WERI-Rb-1 (cell line): Measurements from ENCODE around the gene NME3.

Source experiments
- DNase-seq: peaks from one replicate; pipeline ENCODE4 v3.0.0-alpha.2; 2020
- H3K27ac ChIP-seq: fragments of 250-450 bp; sonication (Bioruptor Pico); 2 replicates; pipeline ENCODE4 v1.5.1; 2020; ENCODE audit warnings: mild to moderate bottlenecking, moderate library complexity
- H3K27me3 ChIP-seq: fragments of 250-450 bp; sonication (Bioruptor Pico); 2 replicates; pipeline ENCODE4 v1.5.1; 2021; ENCODE audit warnings: mild to moderate bottlenecking, low read depth, moderate library complexity; ENCODE audit not compliant: insufficient read depth, severe bottlenecking
- H3K36me3 ChIP-seq: fragments of 250-450 bp; sonication (Bioruptor Pico); 2 replicates; pipeline ENCODE4 v1.5.1; 2020; ENCODE audit warnings: mild to moderate bottlenecking, moderate library complexity
- H3K4me3 ChIP-seq: 2 replicates; pipeline ENCODE4 v1.5.1; 2011; ENCODE audit warnings: low read depth, mild to moderate bottlenecking, control low read depth, low read length
- H3K9me3 ChIP-seq: fragments of 250-450 bp; sonication (Bioruptor Pico); 2 replicates; pipeline ENCODE4 v1.5.1; 2021; ENCODE audit warnings: mild to moderate bottlenecking, moderate library complexity; ENCODE audit not compliant: severe bottlenecking
- CTCF ChIP-seq: IDR thresholded peaks from 2 replicates; pipeline ENCODE4 v1.5.1; 2011; ENCODE audit warnings: low read depth, mild to moderate bottlenecking, control low read depth, inconsistent platforms, low read length

Gene NME3

GRCh38 chr16:1766231-1766630 is 5.1 kb downstream of the NME3 start:
- TF ChIP-seq CTCF, result no peak
- no peaks in the 10 kb centered on the region for H3K27me3 ChIP-seq
- no peak overlapping the region for H3K4me3 ChIP-seq
- H3K27ac ChIP-seq, result no peak overlapping the region
- H3K9me3 ChIP-seq, result no peaks in the 10 kb centered on the region
- H3K36me3 ChIP-seq, result peaks cover 73% of the 10 kb centered on the region
- no peak for DNase-seq

- Histone ChIP-seq H3K27me3 (no peaks in the 10 kb centered on the region), H3K4me3 (no peak overlapping the region), H3K9me3 (no peaks in the 10 kb centered on the region), H3K27ac (no peak overlapping the region), H3K36me3 (peaks cover 76% of the 10 kb centered on the region)
- no peak for TF ChIP-seq CTCF
- no peak for DNase-seq
Observed at GRCh38 chr16:1765826-1766225, 5.5 kb downstream of the NME3 start.

GRCh38 chr16:1764971-1765370 is 6.4 kb downstream of the NME3 start:
- H3K27ac ChIP-seq, result no peak overlapping the region
- H3K36me3 ChIP-seq, result peaks cover 79% of the 10 kb centered on the region
- DNase-seq, result no peak

GRCh38 chr16:1763521-1764511 is 7.5 kb downstream of the NME3 start:
- Histone ChIP-seq H3K27ac (peak overlapping the region; percentile 87), H3K27me3 (no peaks in the 10 kb centered on the region), H3K4me3 (no peak overlapping the region), H3K36me3 (peaks cover 70% of the 10 kb centered on the region), H3K9me3 (no peaks in the 10 kb centered on the region)
- peak; percentile 74 for TF ChIP-seq CTCF
- peak; percentile 88 for DNase-seq

More at GRCh38 chr16:1764971-1765370, 6.4 kb downstream of the NME3 start:
- H3K9me3 ChIP-seq, result no peaks in the 10 kb centered on the region
- no peak for TF ChIP-seq CTCF
- no peak overlapping the region for H3K4me3 ChIP-seq
- H3K27me3 ChIP-seq, result no peaks in the 10 kb centered on the region

- H3K4me3 ChIP-seq, result peak overlapping the region; percentile 21
- H3K27me3 ChIP-seq, result no peaks in the 10 kb centered on the region
- H3K36me3 ChIP-seq, result peaks cover 62% of the 10 kb centered on the region
- DNase-seq, result no peak
- H3K9me3 ChIP-seq, result no peaks in the 10 kb centered on the region
- TF ChIP-seq CTCF, result no peak
- H3K27ac ChIP-seq, result peak overlapping the region; percentile 87
Observed at GRCh38 chr16:1762879-1763520, 8.3 kb downstream of the NME3 start.
